SIG-M5 treated with dmso at 0.1 percent for 504 hours (cell line): ENCODE measurements around the gene SHISA5.

Experiments used
- DNase-seq: peaks from one replicate; lab custom pipeline; 2025; ENCODE audit not compliant: unreplicated experiment; lab: John Stamatoyannopoulos, UW

The SHISA5 gene

DNA sequence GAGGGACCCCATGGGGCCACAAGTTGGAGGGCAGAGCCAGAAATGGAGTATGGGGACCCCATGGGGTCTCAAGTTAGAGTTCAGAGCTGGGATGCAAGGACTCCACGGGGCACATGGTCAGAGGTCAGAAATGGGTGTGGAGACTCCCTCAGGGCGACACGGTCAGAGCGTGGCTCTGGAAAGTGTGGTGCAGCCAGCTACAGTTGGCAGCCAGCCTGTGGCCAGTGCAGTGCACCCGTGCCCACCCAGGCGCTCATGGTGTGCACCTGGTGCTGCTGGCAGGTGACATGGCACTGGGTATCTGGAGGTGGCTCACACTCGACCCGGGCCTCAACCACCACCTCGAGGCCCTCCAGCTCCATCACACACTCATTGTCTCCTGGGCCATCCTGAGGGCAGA is 85.3 kb downstream of the SHISA5 start:
- no peak for DNase-seq

DNA sequence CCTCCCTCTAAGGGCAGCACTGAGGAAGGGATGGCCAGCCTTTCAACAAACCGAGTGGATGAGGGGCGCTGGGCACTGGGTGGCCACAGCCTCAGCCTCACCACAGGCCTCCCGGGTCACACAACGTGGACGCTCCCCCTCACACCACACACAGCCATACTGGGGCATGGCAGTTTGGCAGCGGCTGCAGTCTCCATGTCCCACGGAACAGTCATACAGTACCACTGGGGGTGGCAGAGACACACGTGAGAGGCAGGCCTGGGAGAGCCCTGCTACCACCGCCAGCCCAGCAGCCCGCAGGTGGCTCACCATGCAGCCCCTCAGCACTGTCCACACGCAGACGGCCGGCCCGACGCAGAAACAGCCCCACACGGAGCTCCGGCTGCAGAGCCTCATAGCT is 85.8 kb downstream of the SHISA5 start:
- no peak for DNase-seq
